Thyroid gland (tissue), 4 donors: ENCODE measurements around the gene PCYOX1L.

Experiments used
- CTCF ChIP-seq, 6 experiments: fragments of 200-600 bp in 3 of 6; fragments of 450-650 bp in 3 of 6; sonication (generic) in 3 of 6; IDR thresholded peaks; one replicate each; pipeline ENCODE4 v1.5.1; 2016 to 2019; ENCODE audit warnings: antibody characterized with exemption in 6 of 6, mild to moderate bottlenecking in 2 of 6, inconsistent platforms in 1 of 6, moderate library complexity in 1 of 6
- POLR2A ChIP-seq, 2 donors: fragments of 450-650 bp; IDR thresholded peaks; one replicate each; pipeline ENCODE4 v1.6.1; 2017; ENCODE audit warnings: antibody characterized with exemption in 2 of 2, mild to moderate bottlenecking in 2 of 2, moderate library complexity in 1 of 2

GRCh38 chr5:149349382-149349781, 8.5 kb upstream of the PCYOX1L start:
- TF ChIP-seq CTCF (IDR thresholded peaks at IDR 0.05) (no peak), POLR2A (IDR thresholded peaks at IDR 0.05) (no peak)
